ENCODE results near the gene HSD17B4. TPM values are rescaled to one million over a fixed set of nuclear protein-coding genes. Genes with fewer than 3 reads are reported as not detected.

Gene HSD17B4
- total and polyA plus RNA-seq, 9 of the 15 experiments (the other 6 are each of a cell fraction or from before 2014, with no cell fraction given): 50.6 to 187 (median 94.6) TPM

- TF ChIP-seq ZMIZ1 (IDR thresholded peaks at IDR 0.05; ENCODE audit: low read depth in 2 of 2, low read length in 2 of 2) (peak in 1 of 2 experiments; percentile 33; a peak in 1 of 4 replicates), ZNF140 (CRISPR knock-in tag; IDR thresholded peaks at IDR 0.05) (no peak), SREBF2 (CRISPR knock-in tag; IDR thresholded peaks at IDR 0.05) (no peak), RB1 (IDR thresholded peaks at IDR 0.05; ENCODE audit: low read depth) (peak; percentile 25; the same call in 1 of the 2 replicates), EZH2 (IDR thresholded peaks at IDR 0.05; ENCODE audit: borderline replicate concordance, low read depth, low read length) (no peak), ZNF143 (CRISPR knock-in tag; IDR thresholded peaks at IDR 0.05) (no peak), ERF (CRISPR knock-in tag; IDR thresholded peaks at IDR 0.05) (no peak), MAFG (tag; conservative IDR thresholded peaks at IDR 0.05) (0 out of 2 replicates have a peak, but pooled peaks have one; percentile 6), ARID3B (CRISPR knock-in tag; IDR thresholded peaks at IDR 0.05; ENCODE audit: borderline replicate concordance) (no peak), ZNF778 (CRISPR knock-in tag; IDR thresholded peaks at IDR 0.05) (no peak), JUND (IDR thresholded peaks at IDR 0.05; ENCODE audit: borderline replicate concordance, low read depth, low read length) (0 out of 2 replicates have a peak, but pooled peaks have one; percentile 17), JUND (tag; IDR thresholded peaks at IDR 0.05; ENCODE audit: borderline replicate concordance, low read depth, low read length) (peak; percentile 58; the same call in 1 of the 3 replicates), ETV5 (CRISPR knock-in tag; IDR thresholded peaks at IDR 0.05; ENCODE audit: low read depth) (no peak), ZNF780A (CRISPR knock-in tag; IDR thresholded peaks at IDR 0.05) (no peak), THRB (CRISPR knock-in tag; conservative IDR thresholded peaks at IDR 0.05) (no peak), MTF1 (CRISPR knock-in tag; IDR thresholded peaks at IDR 0.05; ENCODE audit: borderline replicate concordance) (no peak), KDM5B (IDR thresholded peaks at IDR 0.05; ENCODE audit: insufficient replicate concordance, low read depth, low read length) (peak; percentile 32), POLR2AphosphoS5 (IDR thresholded peaks at IDR 0.05; ENCODE audit: control insufficient read depth, insufficient read depth, low read depth, low read length) (peak; percentile 80), MEF2D (tag; conservative IDR thresholded peaks at IDR 0.05; ENCODE audit: low read depth) (0 out of 2 replicates have a peak, but pooled peaks have one; percentile 37), ZNF583 (CRISPR knock-in tag; IDR thresholded peaks at IDR 0.05) (no peak), TCF15 (CRISPR knock-in tag; IDR thresholded peaks at IDR 0.05) (no peak)
Observed at GRCh38 chr5:119417891-119418605, 34.2 kb upstream of the HSD17B4 start (continued).
